HG02938 (cell line): ENCODE data around the gene TOMM34.
A peak's percentile ranks its signal among the peaks of the same experiment; 100 is the strongest.

Source experiments
- ATAC-seq: cut with Tn5 transposase; IDR thresholded peaks from one replicate; pipeline ENCODE4 v1.9.1; 2021; ENCODE audit warnings: mild to moderate bottlenecking, moderate library complexity; ENCODE audit not compliant: unreplicated experiment

The TOMM34 gene, protein sequence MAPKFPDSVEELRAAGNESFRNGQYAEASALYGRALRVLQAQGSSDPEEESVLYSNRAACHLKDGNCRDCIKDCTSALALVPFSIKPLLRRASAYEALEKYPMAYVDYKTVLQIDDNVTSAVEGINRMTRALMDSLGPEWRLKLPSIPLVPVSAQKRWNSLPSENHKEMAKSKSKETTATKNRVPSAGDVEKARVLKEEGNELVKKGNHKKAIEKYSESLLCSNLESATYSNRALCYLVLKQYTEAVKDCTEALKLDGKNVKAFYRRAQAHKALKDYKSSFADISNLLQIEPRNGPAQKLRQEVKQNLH

DNA sequence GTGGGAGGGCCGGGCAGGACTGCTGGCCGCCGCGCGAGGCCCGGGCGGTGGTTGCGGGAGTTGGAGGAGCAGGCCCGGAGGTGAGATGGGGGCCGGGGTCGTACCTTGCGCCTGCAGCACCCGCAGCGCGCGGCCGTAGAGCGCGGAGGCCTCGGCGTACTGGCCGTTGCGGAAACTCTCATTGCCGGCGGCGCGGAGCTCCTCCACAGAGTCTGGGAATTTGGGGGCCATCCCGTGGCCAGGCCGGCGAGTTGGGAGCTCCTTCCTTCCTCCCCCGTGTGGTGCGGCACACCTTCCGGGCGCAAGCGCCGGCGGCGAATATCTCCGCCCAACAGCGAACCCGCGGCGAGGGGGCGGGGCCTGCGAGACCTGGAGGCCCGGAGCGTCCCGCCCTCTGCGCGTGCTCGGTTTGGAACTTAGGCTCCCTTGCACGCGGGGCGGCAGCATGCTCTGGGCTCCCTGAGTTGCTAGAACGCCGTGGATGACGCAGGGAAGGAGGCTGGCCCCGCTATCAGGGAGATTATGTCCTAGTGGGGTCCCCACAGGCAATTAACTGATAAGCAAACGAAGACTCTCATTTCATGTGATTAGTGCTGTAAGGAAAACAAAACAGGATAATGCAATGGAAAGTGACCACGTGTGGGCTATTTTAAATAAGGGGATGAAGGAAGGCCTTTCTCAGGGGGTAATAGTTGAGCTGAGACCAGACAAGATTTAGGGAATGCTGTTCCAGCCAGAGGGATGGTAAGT lies at the start of gene TOMM34:
Gene TOMM34 (minus strand): TSS at position 295 of the 750 bp plus-strand sequence. CDS start 64 bp downstream, at position 231.
- peak; percentile 78 for ATAC-seq

GRCh38 chr20:45008521-45009049 lies 48.4 kb upstream of the TOMM34 start:
- no peak for ATAC-seq

- ATAC-seq, result no peak
Measured at GRCh38 chr20:44997668-44998067, 37.5 kb upstream of the TOMM34 start.

GRCh38 chr20:44997171-44997570 lies 37.0 kb upstream of the TOMM34 start:
- no peak for ATAC-seq

DNA sequence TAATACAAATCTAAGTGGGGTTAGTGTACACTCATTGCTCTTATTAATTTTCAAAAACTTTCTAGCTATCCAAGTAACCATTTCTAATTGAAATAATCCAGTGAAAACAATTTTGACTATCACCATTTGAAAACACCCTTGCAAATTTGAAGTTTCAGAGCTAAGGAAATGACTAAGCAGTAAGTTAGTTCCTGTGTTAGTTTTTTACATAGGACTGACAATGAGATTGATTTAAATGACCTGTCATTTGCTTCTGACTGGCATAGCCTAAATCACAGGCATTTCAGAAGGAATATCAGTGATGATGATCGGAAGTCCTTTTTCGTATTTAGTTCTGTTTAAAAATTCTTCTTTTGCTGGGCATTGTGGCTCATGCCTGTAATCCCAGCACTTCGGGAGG lies 33.1 kb upstream of the TOMM34 start:
- ATAC-seq, result no peak

- ATAC-seq, result no peak
Measured at GRCh38 chr20:44990957-44991356, 30.8 kb upstream of the TOMM34 start.

DNA sequence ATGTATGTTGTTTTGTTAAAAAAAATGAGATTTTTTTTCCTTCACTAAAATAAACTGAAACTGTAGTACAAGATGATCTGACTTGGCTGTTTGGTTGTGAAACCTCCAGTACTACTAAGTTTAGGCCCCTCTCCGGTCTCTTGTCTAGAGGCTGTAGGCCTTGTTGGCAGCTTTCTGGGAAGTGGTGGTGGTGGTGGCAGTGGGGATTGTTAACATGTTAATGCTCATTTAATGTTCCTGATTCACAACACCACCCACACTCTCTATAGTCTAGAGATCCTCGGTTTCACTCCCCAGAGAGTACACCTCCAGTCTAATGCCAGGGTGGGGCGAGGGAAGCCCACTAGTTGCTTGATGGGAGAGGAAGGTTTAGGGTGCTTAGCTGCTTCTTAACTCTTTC lies 30.2 kb upstream of the TOMM34 start:
- no peak for ATAC-seq

GRCh38 chr20:44988631-44989171 lies 28.5 kb upstream of the TOMM34 start:
- no peak for ATAC-seq

DNA sequence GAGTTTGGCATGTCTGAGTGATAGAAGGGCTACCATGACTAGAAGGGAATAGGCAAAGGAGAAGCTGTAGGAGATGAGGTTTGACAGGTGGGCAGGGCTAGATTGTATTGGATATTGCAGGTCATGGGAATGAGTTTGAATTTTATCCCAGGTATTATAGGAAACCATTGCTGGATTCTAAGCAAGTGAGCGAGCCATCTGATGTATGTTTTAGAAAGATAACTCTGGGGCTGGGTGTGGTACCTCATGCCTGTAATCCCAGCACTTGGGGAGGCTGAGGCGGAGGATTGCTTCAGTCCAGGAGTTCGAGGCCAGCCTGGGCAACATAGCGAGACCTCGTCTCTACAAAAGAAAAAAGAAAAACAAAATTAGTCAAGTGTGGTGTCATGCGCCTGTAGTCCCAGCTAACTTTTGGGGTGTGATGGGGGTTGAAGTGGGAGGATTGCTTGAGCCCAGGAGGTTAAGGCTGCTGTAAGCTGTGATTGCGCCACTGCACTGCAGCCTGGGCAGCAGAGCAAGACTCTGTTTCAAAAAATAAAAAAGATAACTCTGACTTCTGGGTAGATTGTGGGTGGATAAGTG lies 23.0 kb upstream of the TOMM34 start:
- no peak for ATAC-seq

- ATAC-seq, result no peak
Measured at GRCh38 chr20:44981736-44982406, 21.7 kb upstream of the TOMM34 start.

GRCh38 chr20:44979090-44979621 lies 19.0 kb upstream of the TOMM34 start:
- peak; percentile 82 for ATAC-seq

- no peak for ATAC-seq
Measured at GRCh38 chr20:44976698-44977097, 16.5 kb upstream of the TOMM34 start.

DNA sequence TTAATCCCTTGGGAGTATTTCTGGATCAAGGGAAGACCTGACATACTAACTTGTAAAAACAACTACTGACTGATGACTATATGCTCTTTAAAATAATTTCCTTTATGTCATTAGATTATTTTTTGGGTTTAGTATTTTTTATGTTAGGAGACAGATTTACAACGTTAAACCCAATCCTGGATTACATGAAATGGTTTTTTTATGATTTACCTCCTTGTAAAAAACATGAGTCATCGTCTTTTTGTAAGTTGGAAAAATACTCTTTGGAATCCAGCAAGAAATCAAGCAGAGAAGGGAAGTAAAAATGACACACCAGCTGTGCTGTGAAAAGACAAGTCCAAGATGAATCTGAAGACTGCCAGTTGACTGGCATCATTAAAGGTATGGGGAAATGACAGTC lies 12.9 kb upstream of the TOMM34 start:
- no peak for ATAC-seq

DNA sequence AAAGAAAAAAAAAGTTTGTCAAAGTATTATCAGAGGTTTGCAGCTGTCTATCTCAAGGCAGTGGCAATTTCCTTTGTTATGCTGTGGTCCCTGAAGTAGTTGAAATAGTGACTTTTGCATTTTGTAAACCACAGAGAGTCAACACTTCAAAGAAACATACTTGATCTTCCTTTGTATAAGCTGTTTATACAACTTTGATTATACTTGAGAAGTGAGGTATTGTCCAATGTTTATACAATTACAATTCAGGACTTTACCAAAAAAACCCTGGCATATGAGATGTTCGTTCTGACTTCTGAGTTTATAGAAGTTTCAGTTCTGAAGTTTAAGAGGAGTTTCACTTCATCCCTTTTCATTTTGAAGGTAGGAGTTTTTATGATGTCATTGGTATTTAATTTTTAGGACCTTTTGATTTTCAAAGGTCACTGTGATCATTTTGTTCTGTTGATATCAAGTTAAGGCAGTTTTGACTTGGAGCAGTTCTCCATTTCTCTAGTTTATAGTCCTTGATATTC lies 10.1 kb upstream of the TOMM34 start:
- no peak for ATAC-seq

GRCh38 chr20:44969300-44969894 lies 9.2 kb upstream of the TOMM34 start:
- ATAC-seq, result no peak

GRCh38 chr20:44967207-44967807 lies 7.1 kb upstream of the TOMM34 start:
- ATAC-seq, result no peak

- peak; percentile 61 for ATAC-seq
Measured at GRCh38 chr20:44966030-44966961, 6.1 kb upstream of the TOMM34 start, which contains the start of gene STK4. TSS of gene STK4 (plus strand) at chr20:44966512. CDS start at chr20:44966569, 57 bp downstream.

DNA sequence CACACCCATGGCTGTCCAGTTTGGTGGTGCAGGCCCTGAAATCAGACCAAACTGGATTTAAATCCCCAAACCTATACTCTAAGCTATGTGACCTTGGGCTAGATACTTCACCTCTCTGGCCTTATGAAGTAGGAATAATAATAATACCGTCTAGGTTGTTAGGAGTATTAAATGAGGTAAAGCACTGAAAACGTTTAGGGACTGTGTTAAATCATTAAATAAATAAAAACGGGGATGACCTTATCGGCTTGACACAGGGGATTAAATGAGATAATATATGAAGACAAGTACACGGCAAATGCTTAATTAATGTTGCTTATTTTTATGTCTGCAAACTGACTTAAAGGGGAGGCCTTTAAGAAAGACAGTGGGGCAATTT lies 5.4 kb upstream of the TOMM34 start:
- ATAC-seq, result no peak
